ENCODE measurements around the gene CD74.

Gene CD74

DNA sequence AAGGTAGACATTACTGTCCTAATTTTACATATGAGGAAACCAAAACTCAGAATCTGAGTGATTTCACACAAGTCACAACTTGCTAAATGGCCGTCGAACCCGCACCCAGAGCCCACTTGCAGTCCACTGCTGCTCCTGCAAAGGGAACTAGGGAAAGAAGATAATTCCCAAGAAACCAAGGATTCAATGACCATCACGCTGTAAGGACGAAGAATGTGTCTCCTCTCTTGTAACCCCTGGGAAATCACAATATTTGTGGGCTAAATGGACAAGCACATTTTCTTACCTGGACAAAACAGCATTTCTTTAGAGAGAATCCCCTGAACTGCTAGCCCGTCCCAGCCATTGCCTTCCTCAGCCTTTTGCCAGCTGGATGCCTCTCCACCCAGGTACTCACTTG lies 34.5 kb upstream of the CD74 start:
- Mint-ChIP-seq H3K9me3 (no peaks in the 10 kb centered on the region), H3K4me1 (ENCODE audit: low read depth) (peaks cover 48% of the 10 kb centered on the region), H3K27me3 (no peaks in the 10 kb centered on the region), H3K36me3 (ENCODE audit: low read depth) (peaks cover 64% of the 10 kb centered on the region), H3K4me3 (peak overlapping the region; percentile 93), H3K27ac (peak overlapping the region; percentile 99)

DNA sequence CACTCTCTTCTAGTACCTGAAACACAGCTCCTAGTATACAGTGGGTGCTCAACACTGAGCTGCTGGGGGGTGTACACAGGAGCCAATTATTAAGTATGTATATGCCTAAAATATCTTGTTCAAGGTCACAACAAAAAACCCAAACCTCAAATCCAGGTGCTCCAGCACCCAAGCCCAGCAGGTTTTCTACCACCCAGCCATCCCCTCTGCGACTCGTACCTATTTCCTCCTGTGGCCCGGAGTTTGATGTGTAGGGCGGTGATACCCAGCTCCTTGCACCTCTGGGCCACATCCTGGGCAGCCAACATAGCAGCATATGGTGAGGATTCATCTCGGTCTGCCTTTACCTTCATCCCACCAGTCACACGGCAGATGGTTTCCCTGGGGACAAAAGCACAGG lies 33.9 kb upstream of the CD74 start:
- H3K4me1 Mint-ChIP-seq (ENCODE audit: low read depth) = peaks cover 48% of the 10 kb centered on the region
- no peaks in the 10 kb centered on the region for H3K27me3 Mint-ChIP-seq
- H3K4me3 Mint-ChIP-seq = peak overlapping the region; percentile 93
- H3K36me3 Mint-ChIP-seq (ENCODE audit: low read depth) = peaks cover 64% of the 10 kb centered on the region
- H3K9me3 Mint-ChIP-seq = no peaks in the 10 kb centered on the region
- peak overlapping the region; percentile 99 for H3K27ac Mint-ChIP-seq

DNA sequence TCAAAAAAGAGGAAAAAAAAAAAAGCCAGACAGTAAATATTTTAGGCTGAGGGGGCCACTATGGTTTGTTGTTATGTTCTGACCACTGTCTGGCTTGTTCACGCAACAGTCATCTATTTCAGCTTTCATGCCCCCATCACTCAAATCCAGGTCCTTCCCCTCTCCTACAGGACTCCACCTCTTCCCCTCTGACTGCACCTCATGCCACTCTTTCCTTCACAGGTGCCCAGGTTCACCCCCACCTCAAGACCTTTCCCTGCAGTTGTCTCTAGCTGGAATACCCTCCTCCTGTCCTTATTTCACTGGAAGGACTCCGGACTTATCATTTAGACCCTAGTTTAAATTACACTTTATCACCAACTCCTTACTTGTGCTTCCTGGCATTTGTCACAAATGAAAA lies 33.4 kb upstream of the CD74 start:
- peaks cover 48% of the 10 kb centered on the region for H3K4me1 Mint-ChIP-seq (ENCODE audit: low read depth)
- no peaks in the 10 kb centered on the region for H3K9me3 Mint-ChIP-seq
- no peaks in the 10 kb centered on the region for H3K27me3 Mint-ChIP-seq
- peak overlapping the region; percentile 93 for H3K4me3 Mint-ChIP-seq
- H3K36me3 Mint-ChIP-seq (ENCODE audit: low read depth) = peaks cover 64% of the 10 kb centered on the region
- H3K27ac Mint-ChIP-seq = peak overlapping the region; percentile 99

DNA sequence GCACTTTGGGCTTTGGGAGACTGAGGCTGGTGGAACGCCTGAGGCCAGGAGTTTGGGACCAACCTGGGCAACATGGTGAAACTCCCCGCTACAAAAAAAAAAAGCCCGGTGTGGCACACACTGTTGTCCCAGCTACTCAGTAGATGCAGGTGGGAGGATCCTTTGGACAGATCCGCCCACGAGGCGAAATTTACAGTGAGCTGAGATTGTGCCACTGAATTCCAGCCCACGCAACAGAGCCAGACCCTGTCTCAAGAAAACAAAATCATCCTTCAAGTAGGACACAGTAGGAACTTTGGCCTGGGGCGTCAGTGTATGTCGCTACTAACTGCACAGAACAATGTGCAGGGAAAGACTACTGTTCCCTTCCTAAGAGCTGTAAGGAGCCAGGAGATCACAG lies 32.1 kb upstream of the CD74 start:
- Mint-ChIP-seq H3K36me3 (ENCODE audit: low read depth) (peaks cover 64% of the 10 kb centered on the region), H3K4me1 (ENCODE audit: low read depth) (peaks cover 43% of the 10 kb centered on the region), H3K9me3 (no peaks in the 10 kb centered on the region), H3K27me3 (no peaks in the 10 kb centered on the region), H3K27ac (peak overlapping the region; percentile 67), H3K4me3 (peak overlapping the region; percentile 37)

DNA sequence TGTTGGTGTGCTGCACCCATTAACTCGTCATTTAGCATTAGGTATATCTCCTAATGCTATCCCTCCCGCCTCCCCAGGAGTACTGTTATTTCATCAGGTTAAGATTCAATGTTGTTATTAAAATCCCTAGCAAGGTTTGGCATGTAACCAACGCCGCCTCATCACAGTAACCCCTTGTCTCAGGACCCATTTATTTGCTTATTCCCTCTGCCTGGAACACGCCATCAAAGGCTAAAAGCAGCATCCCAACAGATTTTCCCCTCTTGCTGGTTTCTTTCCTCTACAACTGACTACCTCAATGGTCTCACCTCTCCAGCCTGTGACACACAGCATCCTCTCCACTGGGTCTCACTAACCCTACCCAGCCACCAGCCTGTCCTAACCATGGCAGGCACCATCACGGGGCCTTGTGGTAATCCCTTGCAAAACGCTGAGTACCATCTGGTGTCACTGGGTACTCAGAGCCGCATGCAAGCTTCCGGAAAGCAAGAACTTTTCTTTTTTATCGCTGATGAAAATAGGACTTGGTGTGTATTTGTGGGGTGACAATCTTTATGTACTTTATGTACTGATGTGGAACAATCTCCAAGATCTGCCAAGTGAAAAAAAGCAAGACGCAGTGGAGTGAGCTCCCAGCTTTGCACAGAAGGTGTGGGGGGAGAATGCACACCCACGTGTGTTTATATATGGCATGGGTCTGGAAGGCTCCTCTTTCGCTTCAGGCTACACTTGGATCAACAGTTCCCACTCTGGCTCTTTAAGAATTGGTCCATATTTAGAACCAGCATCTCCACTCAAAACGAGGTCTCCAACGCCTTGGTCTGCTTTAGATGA lies 30.7 kb upstream of the CD74 start:
- peak overlapping the region; percentile 58 for H3K27ac Mint-ChIP-seq
- H3K4me1 Mint-ChIP-seq (ENCODE audit: low read depth) = peaks cover 39% of the 10 kb centered on the region
- no peaks in the 10 kb centered on the region for H3K27me3 Mint-ChIP-seq
- H3K36me3 Mint-ChIP-seq (ENCODE audit: low read depth) = peaks cover 53% of the 10 kb centered on the region
- peak overlapping the region; percentile 11 for H3K4me3 Mint-ChIP-seq
- H3K9me3 Mint-ChIP-seq = no peaks in the 10 kb centered on the region

DNA sequence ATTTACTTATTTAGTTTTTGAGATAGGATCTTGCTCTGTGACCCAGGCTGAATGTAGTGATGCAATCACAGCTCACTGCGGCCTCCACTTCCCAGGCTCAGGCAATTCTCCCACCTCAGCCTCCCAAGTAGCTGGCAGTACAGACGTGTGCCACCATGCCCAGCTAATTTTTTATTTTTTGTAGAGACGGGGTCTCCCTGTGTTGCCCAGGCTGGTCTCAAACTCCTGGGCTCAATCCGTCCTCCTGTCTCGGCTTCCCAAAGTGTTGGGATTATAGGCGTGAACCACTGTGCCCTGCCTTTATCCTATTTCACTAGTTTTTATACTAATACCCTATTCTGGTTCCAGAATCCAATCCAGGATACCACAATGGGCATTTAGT lies 30.0 kb upstream of the CD74 start:
- Mint-ChIP-seq H3K27ac (no peak overlapping the region), H3K9me3 (no peaks in the 10 kb centered on the region), H3K27me3 (no peaks in the 10 kb centered on the region), H3K36me3 (ENCODE audit: low read depth) (peaks cover 45% of the 10 kb centered on the region), H3K4me1 (ENCODE audit: low read depth) (peaks cover 31% of the 10 kb centered on the region), H3K4me3 (no peak overlapping the region)

DNA sequence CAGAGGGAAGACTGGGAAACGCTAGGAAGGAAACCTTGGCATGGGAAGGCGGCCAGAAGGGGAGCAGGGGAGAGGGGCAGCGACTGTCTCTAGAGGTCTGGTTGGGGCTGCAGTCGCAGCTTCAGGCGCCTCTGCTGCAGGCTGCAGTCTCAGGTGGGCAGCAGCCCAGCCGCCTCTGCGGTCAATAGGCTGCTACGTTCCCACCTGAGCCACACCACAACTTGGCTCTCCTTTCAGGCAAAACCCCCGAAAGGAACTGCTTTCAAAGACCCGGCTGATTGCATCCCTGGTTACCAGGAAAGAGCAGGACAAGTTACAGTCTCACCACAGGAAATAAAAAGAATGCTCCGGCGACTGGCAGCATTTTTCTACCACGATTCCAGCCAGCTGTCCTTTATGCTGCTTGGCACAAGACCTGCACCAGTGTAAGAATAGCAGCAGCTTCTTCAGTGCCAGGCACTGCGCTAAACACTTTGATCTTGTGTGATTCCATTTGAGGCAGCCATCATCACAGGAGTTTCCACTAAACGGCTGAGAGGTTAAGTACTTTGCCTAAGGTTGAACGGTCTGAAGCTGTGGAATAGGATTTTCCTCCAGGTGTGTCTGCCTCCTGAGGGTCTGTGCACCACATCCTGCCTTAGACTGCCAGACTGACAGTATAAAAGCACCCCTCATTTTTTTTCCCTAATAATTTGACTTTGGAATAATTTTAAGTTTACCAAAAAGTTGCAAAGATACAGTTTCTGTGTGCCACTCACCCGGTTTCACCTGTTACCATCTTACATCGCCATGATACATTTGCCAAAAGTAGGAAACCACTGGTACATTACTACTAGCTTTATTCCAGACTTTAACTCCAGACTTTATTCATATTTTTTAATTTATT lies 29.3 kb upstream of the CD74 start:
- no peak overlapping the region for H3K27ac Mint-ChIP-seq
- peaks cover 25% of the 10 kb centered on the region for H3K4me1 Mint-ChIP-seq (ENCODE audit: low read depth)
- H3K27me3 Mint-ChIP-seq = no peaks in the 10 kb centered on the region
- peaks cover 39% of the 10 kb centered on the region for H3K36me3 Mint-ChIP-seq (ENCODE audit: low read depth)
- no peak overlapping the region for H3K4me3 Mint-ChIP-seq
- H3K9me3 Mint-ChIP-seq = no peaks in the 10 kb centered on the region

DNA sequence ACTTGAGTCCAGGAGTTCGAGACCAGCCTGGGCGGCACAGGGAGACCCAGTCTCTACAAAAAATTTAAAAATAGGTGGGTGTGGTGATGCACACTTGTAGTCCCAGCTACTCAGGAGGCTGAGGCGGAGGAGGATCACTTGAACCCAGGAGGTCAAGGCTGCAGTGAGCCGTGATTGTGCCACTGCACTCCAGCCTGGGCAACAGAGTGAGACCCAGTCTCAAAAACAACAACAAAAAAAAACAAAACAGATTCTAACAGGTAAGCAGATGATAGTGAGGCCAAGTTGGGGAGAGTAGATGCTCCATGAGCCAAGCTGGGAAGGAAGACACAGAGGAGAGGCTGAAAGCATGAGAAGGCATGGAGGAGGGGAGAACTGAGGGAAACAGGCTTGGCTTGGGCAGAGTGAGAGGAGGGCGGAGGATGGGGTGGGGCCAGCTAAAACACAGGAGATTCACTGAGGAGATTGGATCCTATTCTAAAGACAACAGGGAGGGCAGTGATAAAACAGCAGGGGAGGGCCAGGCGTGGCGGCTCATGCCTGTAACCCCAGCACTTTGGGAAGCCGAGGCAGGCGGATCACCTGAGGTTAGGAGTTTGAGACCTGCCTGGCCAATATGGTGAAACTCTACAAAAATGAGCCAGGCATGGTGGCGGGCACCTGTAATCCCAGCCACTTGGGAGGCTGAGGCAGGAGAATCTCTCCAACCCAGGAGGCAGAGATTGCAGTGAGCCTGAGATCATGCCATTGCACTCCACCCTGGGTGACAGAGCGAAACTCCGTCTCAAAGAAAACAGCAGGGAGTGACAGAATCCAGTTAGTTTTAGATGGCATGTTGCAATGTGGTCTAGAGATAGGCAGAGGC lies 28.5 kb upstream of the CD74 start:
- peaks cover 21% of the 10 kb centered on the region for H3K4me1 Mint-ChIP-seq (ENCODE audit: low read depth)
- no peak overlapping the region for H3K4me3 Mint-ChIP-seq
- H3K27ac Mint-ChIP-seq = no peak overlapping the region
- H3K27me3 Mint-ChIP-seq = no peaks in the 10 kb centered on the region
- no peaks in the 10 kb centered on the region for H3K9me3 Mint-ChIP-seq
- H3K36me3 Mint-ChIP-seq (ENCODE audit: low read depth) = peaks cover 30% of the 10 kb centered on the region

DNA sequence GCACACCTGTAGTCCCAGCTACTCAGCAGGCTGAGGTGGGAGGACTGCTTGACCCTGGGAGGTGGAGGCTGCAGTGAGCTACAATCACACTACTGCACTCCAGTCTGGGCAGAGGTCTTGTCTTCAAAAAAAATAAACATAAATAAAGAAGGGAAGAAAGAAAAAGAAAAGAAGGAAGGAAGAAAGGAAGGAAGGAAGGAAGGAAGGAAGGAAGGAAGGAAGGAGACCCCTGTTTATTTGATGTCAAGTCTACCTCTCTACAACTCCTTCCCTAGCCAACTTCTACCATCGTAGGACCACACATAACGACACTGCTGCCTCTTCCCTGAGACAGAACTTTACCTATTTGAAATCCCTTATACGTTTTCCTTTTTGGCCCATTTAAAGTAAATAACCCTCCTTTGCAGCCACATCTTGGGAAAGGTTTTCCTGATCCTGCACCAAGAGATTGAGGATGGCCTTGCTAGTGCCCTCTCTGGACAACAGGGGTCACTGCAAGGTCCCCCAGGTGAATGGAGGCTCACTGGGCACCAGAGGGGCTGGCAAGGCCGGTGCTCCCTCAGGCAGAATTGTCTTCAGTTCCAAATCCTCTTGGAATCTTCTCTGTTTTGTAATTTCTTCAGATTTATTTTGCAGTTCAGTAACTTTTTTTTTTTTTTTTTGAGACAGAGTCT lies 26.3 kb upstream of the CD74 start:
- H3K27ac Mint-ChIP-seq = no peak overlapping the region
- H3K36me3 Mint-ChIP-seq (ENCODE audit: low read depth) = peaks cover 11% of the 10 kb centered on the region
- H3K4me1 Mint-ChIP-seq (ENCODE audit: low read depth) = peaks cover 14% of the 10 kb centered on the region
- no peaks in the 10 kb centered on the region for H3K9me3 Mint-ChIP-seq
- H3K4me3 Mint-ChIP-seq = no peak overlapping the region
- H3K27me3 Mint-ChIP-seq = no peaks in the 10 kb centered on the region

DNA sequence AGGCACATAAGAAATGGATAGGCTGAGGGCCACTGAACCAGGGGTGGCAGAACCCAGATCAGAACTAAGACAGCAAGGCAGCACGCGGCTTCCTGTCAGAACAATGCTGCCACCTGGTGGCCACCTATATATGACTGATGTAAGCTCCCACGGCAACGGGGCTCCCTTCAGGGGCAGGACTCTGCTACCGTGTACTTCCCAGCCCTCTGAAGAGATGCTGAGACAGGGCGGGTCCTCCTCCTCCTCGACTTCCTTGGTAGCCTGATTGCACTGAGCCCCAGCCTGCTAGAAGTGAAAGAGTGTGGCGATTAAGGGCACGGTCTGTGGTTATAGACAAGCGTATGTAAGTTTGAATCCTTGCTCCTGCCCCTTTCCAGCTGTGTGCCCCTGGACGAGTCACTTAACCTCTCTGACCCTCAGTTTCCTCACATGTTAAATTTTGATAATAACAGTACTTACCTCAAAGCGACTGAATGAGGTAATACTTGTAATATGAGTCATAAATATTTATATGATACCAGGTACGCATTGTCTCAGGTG lies 23.5 kb upstream of the CD74 start:
- H3K27me3 Mint-ChIP-seq = no peaks in the 10 kb centered on the region
- H3K36me3 Mint-ChIP-seq (ENCODE audit: low read depth) = no peaks in the 10 kb centered on the region
- no peaks in the 10 kb centered on the region for H3K9me3 Mint-ChIP-seq
- H3K4me1 Mint-ChIP-seq (ENCODE audit: low read depth) = peaks cover 10% of the 10 kb centered on the region
- H3K27ac Mint-ChIP-seq = peak overlapping the region; percentile 78
- no peak overlapping the region for H3K4me3 Mint-ChIP-seq

DNA sequence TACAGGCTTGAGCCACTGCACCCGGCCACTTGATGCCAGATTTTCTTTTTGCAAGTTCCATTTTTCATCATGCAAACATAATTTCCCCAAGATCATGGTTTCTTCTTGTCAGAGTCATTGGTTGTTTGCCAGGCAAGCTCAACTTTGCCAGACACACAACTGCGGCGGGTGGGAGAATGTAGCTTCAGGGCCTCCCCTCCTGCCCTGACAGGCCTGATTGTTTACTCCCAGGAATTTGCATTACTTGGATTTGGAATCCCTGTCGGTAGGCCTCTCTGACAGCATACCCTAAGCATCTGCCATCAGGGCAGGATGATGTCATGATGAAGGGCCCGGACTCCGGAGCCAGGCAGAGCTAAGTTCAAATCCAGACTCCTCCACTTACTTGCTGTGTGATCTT lies 21.8 kb upstream of the CD74 start:
- peaks cover 14% of the 10 kb centered on the region for H3K4me1 Mint-ChIP-seq (ENCODE audit: low read depth)
- H3K36me3 Mint-ChIP-seq (ENCODE audit: low read depth) = no peaks in the 10 kb centered on the region
- no peaks in the 10 kb centered on the region for H3K9me3 Mint-ChIP-seq
- no peaks in the 10 kb centered on the region for H3K27me3 Mint-ChIP-seq
- no peak overlapping the region for H3K27ac Mint-ChIP-seq
- no peak overlapping the region for H3K4me3 Mint-ChIP-seq

DNA sequence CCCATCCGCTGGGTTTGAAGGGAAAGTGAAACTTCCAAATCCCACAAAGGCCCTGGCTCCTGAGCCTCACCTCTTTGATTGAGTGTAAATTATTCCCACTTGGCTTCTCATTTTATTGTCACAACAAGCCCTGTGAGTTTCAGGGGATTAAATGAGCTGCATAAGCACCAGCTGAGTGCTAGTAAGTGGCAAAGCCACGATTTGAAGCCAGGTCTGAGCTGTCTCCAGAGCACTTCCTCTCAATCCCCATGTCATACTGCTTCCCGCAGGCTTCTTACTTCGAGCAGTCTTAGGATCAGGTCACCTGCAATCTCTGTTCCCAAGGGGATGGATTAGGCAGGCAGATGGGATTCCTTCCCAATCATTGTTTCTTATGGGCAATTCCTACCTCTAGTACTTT lies 18.9 kb upstream of the CD74 start:
- H3K9me3 Mint-ChIP-seq = no peaks in the 10 kb centered on the region
- H3K4me1 Mint-ChIP-seq (ENCODE audit: low read depth) = peaks cover 14% of the 10 kb centered on the region
- no peak overlapping the region for H3K27ac Mint-ChIP-seq
- H3K36me3 Mint-ChIP-seq (ENCODE audit: low read depth) = no peaks in the 10 kb centered on the region
- no peaks in the 10 kb centered on the region for H3K27me3 Mint-ChIP-seq
- no peak overlapping the region for H3K4me3 Mint-ChIP-seq

DNA sequence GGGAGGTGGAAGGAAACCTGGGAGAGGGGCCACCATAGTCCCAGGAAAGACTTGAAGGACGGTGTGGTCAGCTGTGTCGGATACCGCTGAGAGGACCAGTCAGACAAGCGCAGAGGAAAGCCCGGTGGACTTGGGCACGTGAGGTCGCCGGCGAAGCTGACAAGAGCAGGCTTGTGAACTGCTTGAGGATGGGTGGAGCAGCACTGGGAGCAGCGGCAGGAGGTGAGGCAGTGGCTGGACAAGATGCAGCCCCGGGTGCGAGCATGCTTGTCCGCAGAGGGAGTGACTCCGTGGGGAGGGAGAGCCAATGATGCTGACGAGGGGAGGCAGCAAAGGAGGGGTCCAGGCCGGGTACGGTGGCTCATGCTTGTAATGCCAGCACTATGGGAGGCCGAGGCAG lies 18.3 kb upstream of the CD74 start:
- H3K4me1 Mint-ChIP-seq (ENCODE audit: low read depth) = peaks cover 9% of the 10 kb centered on the region
- no peak overlapping the region for H3K4me3 Mint-ChIP-seq
- H3K27ac Mint-ChIP-seq = no peak overlapping the region
- H3K27me3 Mint-ChIP-seq = no peaks in the 10 kb centered on the region
- H3K9me3 Mint-ChIP-seq = no peaks in the 10 kb centered on the region
- H3K36me3 Mint-ChIP-seq (ENCODE audit: low read depth) = no peaks in the 10 kb centered on the region

DNA sequence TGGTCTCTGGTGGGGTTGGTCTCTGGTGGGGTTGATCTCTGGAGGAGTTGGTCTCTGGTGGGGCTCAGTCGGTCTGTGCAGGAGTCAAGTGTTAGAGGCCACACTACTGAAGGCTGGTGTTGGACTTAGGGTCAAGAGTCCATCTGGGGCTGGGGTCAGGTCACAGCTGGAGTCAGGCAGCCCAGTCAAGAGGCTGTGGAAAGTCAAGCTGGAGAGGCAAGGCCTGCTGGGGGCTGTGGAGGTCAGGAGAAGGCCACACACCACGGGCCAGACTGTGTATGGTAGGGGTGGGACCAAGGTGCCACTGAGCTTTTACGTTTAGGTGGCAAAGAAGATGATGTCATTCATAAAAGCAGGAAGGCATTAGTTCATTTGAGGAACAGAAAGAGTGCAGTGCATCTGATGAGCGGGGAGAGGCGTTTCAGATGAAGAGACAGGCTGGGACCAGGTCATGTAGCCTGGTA lies 16.7 kb upstream of the CD74 start:
- Mint-ChIP-seq H3K4me3 (no peak overlapping the region), H3K4me1 (ENCODE audit: low read depth) (peaks cover 5% of the 10 kb centered on the region), H3K27me3 (no peaks in the 10 kb centered on the region), H3K36me3 (ENCODE audit: low read depth) (no peaks in the 10 kb centered on the region), H3K9me3 (no peaks in the 10 kb centered on the region), H3K27ac (peak overlapping the region; percentile 78)

Measured in stimulated activated naive CD8-positive, alpha-beta T cell treated with anti-CD3 and anti-CD28 coated beads, Interleukin-15, Interleukin-2, amounts not matched to agents 100 ng/mL and 50 ng/mL, for 24 hours (primary cell).